Spinal cord (tissue), 10 donors: ENCODE data around the gene KSR2. TPM values are rescaled to one million over a fixed set of nuclear protein-coding genes. Genes with fewer than 3 reads are reported as not detected.

Experiments
- DNase-seq, 6 donors: peaks; one replicate each; pipeline versions ENCODE4 v3.0.0 to v3.0.0-alpha.2; 2013 to 2015; ENCODE audit warnings: low spot score in 6 of 6, low read depth in 4 of 6
- H3K27ac ChIP-seq: one replicate; pipeline ENCODE4 v1.5.1; 2013; ENCODE audit warnings: low read depth, low read length, control low read depth
- H3K27me3 ChIP-seq: one replicate; pipeline ENCODE4 v1.6.1; 2013; ENCODE audit warnings: low read length; ENCODE audit not compliant: control insufficient read depth, insufficient read depth
- H3K36me3 ChIP-seq: one replicate; pipeline ENCODE4 v1.6.1; 2013; ENCODE audit warnings: low read length; ENCODE audit not compliant: control insufficient read depth, insufficient read depth
- H3K4me1 ChIP-seq: one replicate; pipeline ENCODE4 v1.6.1; 2013; ENCODE audit warnings: low read length; ENCODE audit not compliant: control insufficient read depth, insufficient read depth
- H3K4me3 ChIP-seq: one replicate; pipeline ENCODE4 v1.5.1; 2013; ENCODE audit warnings: low read depth, low read length, control low read depth
- H3K9me3 ChIP-seq: one replicate; pipeline ENCODE4 v1.6.1; 2013; ENCODE audit warnings: low read length; ENCODE audit not compliant: control insufficient read depth, insufficient read depth
- WGBS: methylation state at CpG from one replicate; pipeline ENCODE4 v1.1.5; 2013; ENCODE audit warnings: missing lambda C conversion rate; ENCODE audit not compliant: insufficient coverage; 5-methylcytosine and 5-hydroxymethylcytosine counted together
- polyA plus RNA-seq, 2 donors: library from polyadenylated mRNA; unstranded; fragments of 120-200 nt; gene quantifications; one replicate each; pipeline ENCODE4 v1.2.1, GENCODE V29; 2013; ENCODE audit not compliant: insufficient read length in 2 of 2
- total RNA-seq, 2 donors: library from RNA; depleted of rRNA in 1 of 2; stranded (reverse); fragments of 120-200 nt in 1 of 2; fragments of >200 nt in 1 of 2; gene quantifications; one replicate each; pipeline versions ENCODE4 v1.2.3 to v1.2.4, GENCODE V29; 2013 to 2014
- donor health status: healthy.

Gene KSR2
- total and polyA plus RNA-seq, 4 donors = 2.5 to 10.0 (median 5.6) TPM

GRCh38 chr12:117440384-117440783 is 528.4 kb downstream of the KSR2 start:
- 92% methylated on average over 2 of the region's 2 CpGs for WGBS
- Histone ChIP-seq H3K36me3 (no peaks in the 10 kb centered on the region), H3K27ac (no peak overlapping the region), H3K4me1 (peaks cover 21% of the 10 kb centered on the region), H3K4me3 (no peak overlapping the region), H3K9me3 (no peaks in the 10 kb centered on the region), H3K27me3 (no peaks in the 10 kb centered on the region)
- no peak for DNase-seq

DNA sequence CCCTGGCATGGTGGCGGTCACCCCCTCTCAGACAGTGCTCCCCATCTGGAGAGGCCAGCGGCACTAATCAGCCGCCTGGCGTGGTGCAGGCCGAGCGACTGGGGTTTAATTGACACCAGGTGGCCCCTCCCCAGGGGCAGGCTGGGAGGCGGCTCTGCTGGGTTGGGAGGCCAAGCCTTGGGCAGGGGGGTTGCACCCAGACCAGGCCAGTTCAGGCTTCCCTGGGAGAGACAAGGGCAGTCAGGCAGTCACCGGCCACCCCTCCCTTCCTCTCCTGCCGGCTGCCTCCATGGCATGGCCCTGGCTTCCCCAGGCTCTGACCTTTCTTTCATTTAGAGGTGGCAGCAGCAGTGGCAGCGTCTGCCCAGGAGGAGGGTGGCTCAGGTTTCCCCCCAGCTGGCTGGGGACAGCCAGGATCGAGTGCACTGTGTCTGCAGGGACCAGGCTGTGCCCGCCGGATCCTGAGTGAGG is 529.2 kb downstream of the KSR2 start:
- Histone ChIP-seq H3K36me3 (no peaks in the 10 kb centered on the region), H3K4me3 (no peak overlapping the region), H3K27ac (no peak overlapping the region), H3K4me1 (peaks cover 21% of the 10 kb centered on the region), H3K9me3 (no peaks in the 10 kb centered on the region), H3K27me3 (no peaks in the 10 kb centered on the region)
- WGBS = 56% methylated on average over 6 of the region's 13 CpGs
- DNase-seq = no peak

DNA sequence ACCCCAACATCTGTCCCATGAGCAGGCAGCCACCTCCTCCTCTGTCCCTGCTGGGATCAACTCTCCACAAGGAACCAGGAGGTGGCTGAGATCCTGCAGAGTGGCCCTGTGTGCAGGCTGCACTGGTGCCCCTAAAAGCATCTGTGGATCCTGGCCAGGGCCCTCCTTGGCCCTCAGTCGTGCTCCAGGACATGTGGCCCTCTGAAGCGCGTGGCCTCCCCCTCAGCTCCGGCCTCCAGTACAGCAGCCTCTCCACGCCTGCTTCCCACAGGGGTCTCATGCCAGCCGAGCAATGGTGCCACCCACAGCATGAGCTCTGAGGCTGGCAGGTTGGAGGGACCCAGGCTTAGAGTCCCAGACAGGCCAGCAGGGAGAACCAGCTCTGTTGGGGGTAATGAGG is 530.0 kb downstream of the KSR2 start:
- 88% methylated on average over 6 of the region's 6 CpGs for WGBS
- no peak overlapping the region for H3K4me3 ChIP-seq
- no peak for DNase-seq

DNA sequence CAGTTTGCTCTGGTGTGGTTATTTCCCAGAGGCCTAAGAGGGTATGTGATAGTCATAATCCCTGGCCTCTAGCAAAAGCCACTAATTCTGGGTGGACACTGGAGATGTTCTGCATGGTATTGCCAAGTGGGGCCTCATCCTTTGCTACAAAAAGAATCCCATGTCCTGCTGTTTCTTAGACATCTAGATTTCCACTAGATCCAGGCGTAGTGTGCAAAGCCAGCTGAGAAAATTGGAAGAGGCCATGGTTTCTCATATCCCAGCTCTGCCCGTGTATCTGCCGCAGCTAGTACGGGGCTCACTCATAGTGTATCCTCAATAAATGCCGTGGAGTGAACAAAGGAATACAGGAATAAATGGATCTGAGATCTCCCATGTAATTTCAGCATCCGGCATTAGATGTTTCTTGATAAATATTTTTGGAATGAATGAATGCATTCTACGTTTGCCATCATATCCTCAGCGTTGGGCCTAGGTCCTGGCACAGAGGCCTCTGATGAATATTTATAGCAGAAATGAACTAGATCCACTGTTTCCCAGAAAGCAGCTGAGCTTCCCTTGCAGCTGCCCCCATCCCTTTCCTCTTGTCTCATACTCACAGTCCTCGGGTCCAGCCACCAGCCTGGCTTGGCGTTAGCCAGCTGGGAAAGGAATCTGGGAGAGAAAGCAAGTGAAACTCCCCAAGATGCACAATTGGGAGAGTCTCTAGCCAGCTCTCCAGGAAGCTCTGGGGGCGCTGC is 531.1 kb downstream of the KSR2 start:
- 38% methylated on average over 7 of the region's 11 CpGs for WGBS
- H3K36me3 ChIP-seq = no peaks in the 10 kb centered on the region
- peaks cover 21% of the 10 kb centered on the region for H3K4me1 ChIP-seq
- no peaks in the 10 kb centered on the region for H3K9me3 ChIP-seq
- peak in 3 of 6 donors; percentile 9 to 65 (median 59) for DNase-seq
- no peak overlapping the region for H3K27ac ChIP-seq
- H3K27me3 ChIP-seq = no peaks in the 10 kb centered on the region
- H3K4me3 ChIP-seq = no peak overlapping the region

More for the DNA sequence above, 530.0 kb downstream of the KSR2 start:
- Histone ChIP-seq H3K4me1 (peaks cover 21% of the 10 kb centered on the region), H3K27ac (no peak overlapping the region), H3K36me3 (no peaks in the 10 kb centered on the region), H3K9me3 (no peaks in the 10 kb centered on the region), H3K27me3 (no peaks in the 10 kb centered on the region)

- no peak overlapping the region for H3K27ac ChIP-seq
- 94% methylated on average over 3 of the region's 3 CpGs for WGBS
Observed at GRCh38 chr12:117433878-117434277, 534.9 kb downstream of the KSR2 start.

DNA sequence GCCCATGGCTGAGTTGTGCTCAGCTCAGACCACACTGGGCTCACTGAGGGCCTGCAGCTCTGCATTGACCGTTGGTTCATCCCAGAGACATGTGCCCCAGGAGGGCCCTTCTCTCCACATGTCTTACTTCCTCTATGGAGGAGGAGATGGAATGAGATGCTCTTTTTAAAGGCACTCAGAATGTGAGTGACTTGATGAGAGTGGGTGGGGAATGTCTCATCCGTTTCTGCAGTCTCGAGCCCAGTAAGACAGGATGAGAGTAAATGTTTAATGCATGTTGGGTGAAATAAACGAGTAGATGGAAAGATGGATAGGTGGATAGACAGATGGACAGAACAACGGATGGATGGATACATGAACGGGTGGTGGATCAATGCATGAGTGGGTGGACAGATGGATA is 538.5 kb downstream of the KSR2 start:
- no peaks in the 10 kb centered on the region for H3K36me3 ChIP-seq
- no peak for DNase-seq
- 79% methylated on average over 6 of the region's 6 CpGs for WGBS
- H3K27me3 ChIP-seq = no peaks in the 10 kb centered on the region
- H3K9me3 ChIP-seq = no peaks in the 10 kb centered on the region
- H3K4me3 ChIP-seq = no peak overlapping the region
- no peaks in the 10 kb centered on the region for H3K4me1 ChIP-seq
- H3K27ac ChIP-seq = no peak overlapping the region

More at GRCh38 chr12:117433878-117434277, 534.9 kb downstream of the KSR2 start:
- Histone ChIP-seq H3K36me3 (no peaks in the 10 kb centered on the region), H3K27me3 (no peaks in the 10 kb centered on the region), H3K4me1 (peaks cover 11% of the 10 kb centered on the region), H3K9me3 (no peaks in the 10 kb centered on the region), H3K4me3 (no peak overlapping the region)
- no peak for DNase-seq

GRCh38 chr12:117427211-117427610 is 541.6 kb downstream of the KSR2 start:
- peak in 1 of 6 donors; percentile 25 for DNase-seq
- no peaks in the 10 kb centered on the region for H3K27me3 ChIP-seq

DNA sequence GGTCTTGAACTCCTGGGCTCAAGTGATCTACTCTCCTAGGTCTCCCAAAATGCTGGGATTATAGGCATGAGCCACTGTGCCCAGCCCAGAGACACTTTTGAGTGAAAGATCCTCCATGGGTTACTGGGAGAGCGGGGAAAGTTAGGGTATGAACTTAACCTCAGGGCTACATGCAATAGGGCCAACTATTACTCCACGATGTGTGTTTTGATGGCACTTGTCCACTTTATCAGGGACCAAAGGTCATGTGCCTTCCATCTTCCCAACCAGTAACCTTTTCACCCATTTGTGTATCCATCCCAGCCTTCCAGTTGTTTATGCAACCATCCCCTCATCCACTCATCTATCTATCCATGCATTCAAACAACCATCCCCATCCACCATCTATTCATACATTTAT is 546.8 kb downstream of the KSR2 start:
- Histone ChIP-seq H3K4me3 (no peak overlapping the region), H3K36me3 (no peaks in the 10 kb centered on the region), H3K27me3 (no peaks in the 10 kb centered on the region), H3K27ac (no peak overlapping the region), H3K9me3 (no peaks in the 10 kb centered on the region), H3K4me1 (no peaks in the 10 kb centered on the region)
- WGBS = 100% methylated on average over 1 of the region's 2 CpGs
- DNase-seq = no peak

More at GRCh38 chr12:117427211-117427610, 541.6 kb downstream of the KSR2 start:
- H3K9me3 ChIP-seq = no peaks in the 10 kb centered on the region
- 80% methylated on average over 2 of the region's 3 CpGs for WGBS
- H3K27ac ChIP-seq = no peak overlapping the region
- no peaks in the 10 kb centered on the region for H3K36me3 ChIP-seq
- no peak overlapping the region for H3K4me3 ChIP-seq
- H3K4me1 ChIP-seq = no peaks in the 10 kb centered on the region

- peak in 1 of 6 donors; percentile 10 for DNase-seq
- Histone ChIP-seq H3K36me3 (no peaks in the 10 kb centered on the region), H3K4me3 (no peak overlapping the region), H3K27me3 (no peaks in the 10 kb centered on the region), H3K27ac (no peak overlapping the region), H3K4me1 (no peaks in the 10 kb centered on the region), H3K9me3 (no peaks in the 10 kb centered on the region)
- WGBS = 80% methylated on average over 1 of the region's 4 CpGs
Observed at GRCh38 chr12:117421068-117421752, 547.6 kb downstream of the KSR2 start.
